Astrocyte of the spinal cord (primary cell): ENCODE data around the gene GUCA1A.

Source experiments
- DNase-seq: peaks from one replicate; pipeline ENCODE4 v3.0.0; 2011; ENCODE audit warnings: low read depth, low spot score
- H3K4me3 ChIP-seq: 2 replicates; pipeline ENCODE4 v1.5.1; 2011; ENCODE audit warnings: low read depth, mild to moderate bottlenecking, low read length, moderate library complexity
- CTCF ChIP-seq: IDR thresholded peaks from 2 replicates; pipeline ENCODE4 v1.5.1; 2012; ENCODE audit warnings: low read depth, mild to moderate bottlenecking, low read length, inconsistent platforms
- in situ Hi-C: cut with HindIII; loops from 2 replicates; pipeline ENCODE4 v1.10.0; 2017; ENCODE audit warnings: low sequenced_read_pairs

The GUCA1A gene

DNA sequence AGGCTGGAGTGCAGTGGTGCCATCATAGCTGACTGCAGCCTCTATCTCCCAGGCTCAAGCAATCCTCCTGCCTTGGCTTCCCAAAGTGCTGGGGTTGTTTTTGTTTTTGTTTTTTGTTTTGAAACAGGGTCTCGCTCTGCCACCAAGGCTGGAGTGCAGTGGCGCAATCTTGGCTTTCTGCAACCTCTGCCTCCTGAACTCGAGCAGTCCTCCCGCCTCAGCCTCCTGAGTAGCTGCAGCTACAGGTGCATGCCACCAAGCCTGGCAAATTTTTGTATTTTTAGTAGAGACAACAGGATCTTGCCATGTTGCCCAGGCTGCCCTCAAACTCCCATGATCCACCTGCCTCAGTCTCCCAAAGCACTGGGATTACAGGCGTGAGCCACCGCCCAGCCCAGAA is 35.0 kb upstream of the GUCA1A start:
- TF ChIP-seq CTCF, result no peak
- DNase-seq, result no peak
- no peak overlapping the region for H3K4me3 ChIP-seq
- in situ Hi-C loops, result no loop called here

- no peak for TF ChIP-seq CTCF
- in situ Hi-C loops, result no loop called here
- H3K4me3 ChIP-seq, result no peak overlapping the region
- no peak for DNase-seq
These were observed 34.2 kb upstream of the GUCA1A start for GRCh38 chr6:42138630-42139619.

GRCh38 chr6:42140032-42140431 is 33.1 kb upstream of the GUCA1A start:
- TF ChIP-seq CTCF, result no peak
- no peak overlapping the region for H3K4me3 ChIP-seq
- no peak for DNase-seq

DNA sequence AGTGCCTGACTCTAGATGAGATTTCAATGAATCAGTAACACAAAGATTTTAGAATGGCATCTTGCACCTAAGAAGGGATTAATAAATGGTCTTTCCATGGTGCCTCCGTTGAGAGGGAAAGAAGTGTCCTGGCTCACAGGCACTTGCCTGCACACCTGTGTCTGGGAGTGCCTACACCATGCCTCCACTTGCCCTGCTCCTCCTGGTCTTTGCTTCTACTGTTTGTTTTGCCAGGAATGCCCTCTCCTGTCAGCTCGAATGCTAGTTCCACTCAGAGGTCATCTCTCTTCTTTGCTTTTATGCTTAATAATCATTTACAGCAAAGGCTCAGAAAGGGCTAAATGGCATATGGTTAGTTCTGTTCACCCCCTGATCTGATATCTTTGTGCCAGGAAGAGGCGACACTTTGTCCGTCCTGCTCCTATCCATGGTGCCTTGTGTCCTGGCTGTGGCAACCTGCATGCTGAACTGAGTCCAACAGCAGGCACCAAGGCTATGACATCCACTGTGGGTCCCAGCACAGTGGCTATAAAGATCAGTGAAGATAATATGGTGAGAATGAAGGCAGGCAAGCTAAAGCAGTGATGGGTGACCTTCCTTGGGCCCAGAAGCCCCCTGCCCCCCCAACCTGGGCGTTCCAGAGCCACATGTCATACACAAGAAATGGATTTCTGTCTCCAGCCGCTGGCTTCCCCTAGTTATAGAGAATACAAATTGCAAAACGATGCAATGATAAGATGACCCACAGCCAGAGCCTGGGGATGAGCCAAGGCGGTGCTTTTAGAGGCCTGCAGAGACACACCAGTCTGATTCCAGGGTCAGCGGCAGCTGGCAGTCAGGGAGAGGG is 32.2 kb upstream of the GUCA1A start:
- TF ChIP-seq CTCF, result no peak
- peak overlapping the region; percentile 54 for H3K4me3 ChIP-seq
- in situ Hi-C loops, result no loop called here
- DNase-seq, result no peak

More at GRCh38 chr6:42140032-42140431, 33.1 kb upstream of the GUCA1A start:
- in situ Hi-C loops, result no loop called here

- no peak for TF ChIP-seq CTCF
- in situ Hi-C loops, result no loop called here
- no peak for DNase-seq
- peak overlapping the region; percentile 54 for H3K4me3 ChIP-seq
These were observed 31.5 kb upstream of the GUCA1A start for GRCh38 chr6:42141603-42142117.

- in situ Hi-C loops, result no loop called here
- TF ChIP-seq CTCF, result no peak
- peak within 1 kb of the TSS; percentile 54 for H3K4me3 ChIP-seq
- peak; percentile 23 for DNase-seq
These were observed 30.9 kb upstream of the GUCA1A start, which contains the start of gene C6orf132 for GRCh38 chr6:42142118-42142835. TSS of gene C6orf132 (minus strand) at chr6:42142620. CDS start at chr6:42142444, 176 bp downstream.
